ENCODE data around the gene SHC3. TPM values are rescaled to one million over a fixed set of nuclear protein-coding genes. Genes with fewer than 3 reads are reported as not detected.

The SHC3 gene
- total RNA-seq, 1 donor from 2014 or later = 5.1 TPM

GRCh38 chr9:89097219-89097618 lies 81.4 kb downstream of the SHC3 start:
- no peak for DNase-seq (ENCODE audit: low read depth)
- TF ChIP-seq CTCF (conservative IDR thresholded peaks at IDR 0.05; ENCODE audit: low read depth, low read length) = no peak
- no peak overlapping the region for H3K4me3 ChIP-seq (ENCODE audit: low read depth, low read length)

- DNase-seq (ENCODE audit: low read depth) = no peak
- TF ChIP-seq CTCF (conservative IDR thresholded peaks at IDR 0.05; ENCODE audit: low read depth, low read length) = peak; percentile 28
- H3K4me3 ChIP-seq (ENCODE audit: low read depth, low read length) = no peak overlapping the region
Measured at GRCh38 chr9:89096807-89097206, 81.8 kb downstream of the SHC3 start.

DNA sequence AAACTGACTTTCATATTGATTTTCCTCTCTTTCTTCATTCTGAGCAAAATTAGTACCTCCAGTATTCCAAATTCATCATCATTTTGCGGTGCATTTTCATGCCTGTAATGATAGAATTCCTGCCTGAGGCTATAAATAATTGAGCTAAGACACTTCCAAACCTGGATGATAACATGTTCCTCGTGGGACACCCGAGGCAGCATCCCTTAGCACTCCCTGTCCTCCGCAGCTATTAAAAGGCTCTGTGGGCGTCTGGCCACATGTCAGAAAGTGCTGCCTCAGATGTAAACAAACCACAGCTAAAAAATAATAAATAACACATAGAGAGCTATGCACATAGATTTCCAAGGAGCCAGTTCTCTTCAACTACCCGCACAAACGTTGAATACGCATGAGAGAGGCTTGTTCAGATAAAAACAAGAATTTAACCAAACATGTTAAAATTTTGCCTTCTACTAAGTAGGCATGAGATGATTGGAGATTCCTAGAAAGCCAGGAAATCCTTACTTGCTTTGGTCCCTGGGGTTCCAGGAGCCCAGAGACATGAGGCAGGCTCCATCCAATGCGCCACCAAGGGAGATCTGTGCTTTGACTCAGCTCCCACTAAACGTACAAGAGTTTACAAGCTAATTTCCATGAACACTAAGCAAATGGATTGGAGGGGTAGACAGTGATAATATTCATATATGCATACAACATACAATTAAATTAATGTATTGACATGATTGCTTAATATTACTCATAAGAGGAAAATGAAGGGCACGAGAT lies 82.7 kb downstream of the SHC3 start:
- TF ChIP-seq CTCF (conservative IDR thresholded peaks at IDR 0.05; ENCODE audit: low read depth, low read length) = no peak
- H3K4me3 ChIP-seq (ENCODE audit: low read depth, low read length) = no peak overlapping the region
- DNase-seq (ENCODE audit: low read depth) = no peak

- no peak for TF ChIP-seq CTCF (conservative IDR thresholded peaks at IDR 0.05; ENCODE audit: low read depth, low read length)
- no peak overlapping the region for H3K4me3 ChIP-seq (ENCODE audit: low read depth, low read length)
- DNase-seq (ENCODE audit: low read depth) = no peak
Measured at GRCh38 chr9:89093201-89093975, 85.2 kb downstream of the SHC3 start.

- DNase-seq (ENCODE audit: low read depth) = no peak
- no peak for TF ChIP-seq CTCF (conservative IDR thresholded peaks at IDR 0.05; ENCODE audit: low read depth, low read length)
- no peak overlapping the region for H3K4me3 ChIP-seq (ENCODE audit: low read depth, low read length)
Measured at GRCh38 chr9:89089176-89089575, 89.4 kb downstream of the SHC3 start.

GRCh38 chr9:89083626-89084025 lies 95.0 kb downstream of the SHC3 start:
- no peak for DNase-seq (ENCODE audit: low read depth)
- H3K4me3 ChIP-seq (ENCODE audit: low read depth, low read length) = no peak overlapping the region
- TF ChIP-seq CTCF (conservative IDR thresholded peaks at IDR 0.05; ENCODE audit: low read depth, low read length) = no peak
